Activated CD8-positive, alpha-beta T cell treated with anti-CD3 and anti-CD28 coated beads for 36 hours (primary cell): ENCODE measurements around the gene KDM1B. TPM values are rescaled to one million over a fixed set of nuclear protein-coding genes. Genes with fewer than 3 reads are reported as not detected.
"Not testable (repeated sequence)": the region's sequence is repeated elsewhere in the genome, so short reads cannot be mapped to it uniquely, and the experiment has no call there.

Source experiments
- ATAC-seq: fragments of 200-7000 bp; cut with Tn5 transposase; one replicate; pipeline ENCODE4 v1.10.0; 2021; ENCODE audit warnings: mild to moderate bottlenecking, moderate library complexity
- CTCF ChIA-PET: fragments of 350-600 bp; sonication (Branson Sonifier 250); formaldehyde crosslinking; loops from one replicate; lab custom pipeline; 2021; ENCODE audit warnings: antibody characterized with exemption; lab: Charles Lee
- POLR2A ChIA-PET: fragments of 350-600 bp; sonication (Branson Sonifier 250); formaldehyde crosslinking; loops from one replicate; lab custom pipeline; 2021; ENCODE audit warnings: antibody characterized with exemption; lab: Charles Lee
- DNase-seq: peaks from one replicate; pipeline ENCODE4 v3.0.0-alpha.2; 2020
- H3K27ac Mint-ChIP-seq: one replicate; pipeline ENCODE4 v1.8.0; 2021; ENCODE audit warnings: mild to moderate bottlenecking, mixed read lengths
- H3K27me3 Mint-ChIP-seq: one replicate; pipeline ENCODE4 v1.8.0; 2021; ENCODE audit warnings: mixed read lengths
- H3K36me3 Mint-ChIP-seq: one replicate; pipeline ENCODE4 v1.8.0; 2021; ENCODE audit warnings: low read depth, mixed read lengths
- H3K4me1 Mint-ChIP-seq: one replicate; pipeline ENCODE4 v1.8.0; 2021; ENCODE audit warnings: low read depth, mixed read lengths
- H3K4me3 Mint-ChIP-seq: one replicate; pipeline ENCODE4 v1.8.0; 2021; ENCODE audit warnings: mild to moderate bottlenecking, moderate library complexity, mixed read lengths
- H3K9me3 Mint-ChIP-seq: one replicate; pipeline ENCODE4 v1.8.0; 2021; ENCODE audit warnings: mixed read lengths
- CTCF ChIP-seq: fragments of 200-600 bp; IDR thresholded peaks from one replicate; pipeline ENCODE4 v1.8.0; 2022; ENCODE audit warnings: antibody characterized with exemption, mild to moderate bottlenecking
- intact Hi-C: fragments of 100-400 bp; cut with micrococcal nuclease; formaldehyde crosslinking; loops from one replicate; pipeline ENCODE4 v1.10.0; 2022
- total RNA-seq, 2 experiments: library from RNA; stranded (reverse); gene quantifications; one replicate each; pipeline ENCODE4 v1.2.3, GENCODE V29; 2021

KDM1B gene
- total RNA-seq, 2 experiments from 2014 or later = 10.9 to 12.2 TPM

- ATAC-seq (no peak), DNase-seq (no peak)
- H3K9me3 Mint-ChIP-seq = no peaks in the 10 kb centered on the region
- H3K27me3 Mint-ChIP-seq = no peaks in the 10 kb centered on the region
- intact Hi-C loops = no loop called here
- H3K36me3 Mint-ChIP-seq = peaks cover 11% of the 10 kb centered on the region
- no peak for TF ChIP-seq CTCF
- H3K4me1 Mint-ChIP-seq = peaks cover 8% of the 10 kb centered on the region
- H3K27ac Mint-ChIP-seq = no peak overlapping the region
- CTCF ChIA-PET = no interaction called here
- H3K4me3 Mint-ChIP-seq = no peak overlapping the region
- POLR2A ChIA-PET = interaction anchor here (0.6 kb wide), 1 partner anchor 137 kb away, joined by 3 read pairs; no protein-coding TSS in a partner anchor
Measured at GRCh38 chr6:18206591-18206990, 51.4 kb downstream of the KDM1B start.

- intact Hi-C loops = no loop called here
- ChIA-PET POLR2A (no interaction called here), CTCF (no interaction called here)
- Mint-ChIP-seq H3K4me1 (peaks cover 12% of the 10 kb centered on the region), H3K27me3 (no peaks in the 10 kb centered on the region), H3K4me3 (no peak overlapping the region), H3K27ac (no peak overlapping the region), H3K9me3 (no peaks in the 10 kb centered on the region), H3K36me3 (peaks cover 11% of the 10 kb centered on the region)
- no peak for TF ChIP-seq CTCF
- ATAC-seq = no peak
- no peak for DNase-seq
Measured at GRCh38 chr6:18207438-18207837, 52.2 kb downstream of the KDM1B start.

- CTCF ChIA-PET = no interaction called here
- Mint-ChIP-seq H3K9me3 (no peaks in the 10 kb centered on the region), H3K36me3 (peaks cover 11% of the 10 kb centered on the region), H3K4me3 (no peak overlapping the region), H3K27me3 (no peaks in the 10 kb centered on the region), H3K27ac (no peak overlapping the region), H3K4me1 (peaks cover 12% of the 10 kb centered on the region)
- intact Hi-C loops = no loop called here
- no peak for ATAC-seq
- POLR2A ChIA-PET = interaction anchor here (0.6 to 0.7 kb wide), 2 partner anchors 16 to 235 kb away, joined by 3 read pairs; no protein-coding TSS in a partner anchor
- no peak for DNase-seq
- TF ChIP-seq CTCF = no peak
Measured at GRCh38 chr6:18207949-18208348, 52.7 kb downstream of the KDM1B start.

GRCh38 chr6:18208778-18209177 lies 53.6 kb downstream of the KDM1B start:
- H3K27ac Mint-ChIP-seq, CTCF ChIA-PET, H3K4me3 Mint-ChIP-seq, H3K9me3 Mint-ChIP-seq, H3K27me3 Mint-ChIP-seq, ATAC-seq, DNase-seq, intact Hi-C loops, POLR2A ChIA-PET: not testable (repeated sequence)
- peaks cover 12% of the 10 kb centered on the region for H3K4me1 Mint-ChIP-seq
- peaks cover 10% of the 10 kb centered on the region for H3K36me3 Mint-ChIP-seq

- ATAC-seq = no peak
- intact Hi-C loops = no loop called here
Measured at GRCh38 chr6:18209539-18210197, 54.4 kb downstream of the KDM1B start.

More at GRCh38 chr6:18209539-18210197, 54.4 kb downstream of the KDM1B start:
- POLR2A ChIA-PET = no interaction called here
- CTCF ChIA-PET = interaction anchor here (0.5 kb wide), 1 partner anchor 52 kb away, joined by 3 read pairs; no protein-coding TSS in a partner anchor
- H3K4me3 Mint-ChIP-seq = no peak overlapping the region
- H3K27me3 Mint-ChIP-seq = no peaks in the 10 kb centered on the region
- peaks cover 18% of the 10 kb centered on the region for H3K4me1 Mint-ChIP-seq
- peaks cover 14% of the 10 kb centered on the region for H3K36me3 Mint-ChIP-seq
- TF ChIP-seq CTCF = no peak
- H3K9me3 Mint-ChIP-seq = no peaks in the 10 kb centered on the region
- no peak overlapping the region for H3K27ac Mint-ChIP-seq
- no peak for DNase-seq
